Fibroblast of villous mesenchyme (primary cell): ENCODE measurements around the gene AIDA. TPM values are rescaled to one million over a fixed set of nuclear protein-coding genes. Genes with fewer than 3 reads are reported as not detected.

ENCODE experiments used
- DNase-seq: peaks from one replicate; pipeline ENCODE4 v3.0.0-alpha.2; 2010; ENCODE audit warnings: low read depth
- H3K4me3 ChIP-seq: 2 replicates; pipeline ENCODE4 v1.5.1; 2011; ENCODE audit warnings: low read depth, mild to moderate bottlenecking, low read length
- total RNA-seq: library from RNA; depleted of rRNA; stranded (reverse); fragments of >200 nt; gene quantifications from 2 replicates; pipeline ENCODE4 v1.2.3, GENCODE V29; 2012
- TF ChIP-seq, protein P1 (sequence below): IDR thresholded peaks from 2 replicates; pipeline ENCODE4 v1.5.1; 2012; ENCODE audit warnings: low read depth, mild to moderate bottlenecking, low read length; ENCODE audit not compliant: insufficient read depth

Gene AIDA
- total RNA-seq, 1 donor, result 48.4 TPM

DNA sequence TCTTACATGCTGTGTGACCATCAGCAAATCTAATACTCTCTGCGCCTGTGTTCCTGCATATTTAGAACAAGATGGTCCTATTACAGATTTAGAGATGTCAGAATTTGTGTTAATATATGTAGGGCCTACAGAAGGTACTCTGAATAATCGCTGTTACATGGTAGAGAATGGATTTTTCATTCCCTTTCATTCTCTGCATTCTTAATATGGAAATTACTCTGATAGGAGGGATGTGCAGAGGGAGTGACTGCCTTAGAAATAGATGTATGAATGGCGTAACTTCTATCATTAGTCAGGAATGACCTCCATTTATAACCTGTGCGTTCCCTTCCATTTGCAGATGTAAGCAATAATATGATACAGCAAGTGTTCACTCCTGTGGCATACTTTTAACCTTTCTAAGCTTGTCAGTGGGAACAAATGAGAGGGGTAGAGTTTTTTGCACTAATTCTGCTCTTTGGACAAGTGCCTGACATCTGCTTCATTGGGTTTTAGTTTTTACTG is 48.8 kb downstream of the AIDA start:
- H3K4me3 ChIP-seq, result no peak overlapping the region

DNA sequence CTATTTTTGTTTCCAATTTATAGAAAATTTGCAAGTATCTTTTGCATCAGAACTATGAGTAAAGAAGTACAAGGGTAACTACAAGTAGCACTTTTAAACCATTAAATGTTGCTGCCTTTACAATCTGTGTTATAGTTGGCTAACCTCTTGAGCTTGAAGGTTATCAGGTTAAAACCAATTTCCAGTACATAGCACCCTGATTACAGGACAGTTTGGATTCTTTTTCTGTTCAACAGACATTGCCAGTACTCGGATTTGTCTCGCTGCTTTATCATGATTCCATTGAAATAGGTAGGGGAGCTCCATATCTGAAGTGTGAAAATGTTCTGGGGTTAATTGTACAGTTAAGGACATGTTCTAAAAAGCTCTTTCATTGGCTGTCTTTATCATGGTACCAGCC is 54.4 kb downstream of the AIDA start:
- no peak for DNase-seq
- TF ChIP-seq, protein P1, sequence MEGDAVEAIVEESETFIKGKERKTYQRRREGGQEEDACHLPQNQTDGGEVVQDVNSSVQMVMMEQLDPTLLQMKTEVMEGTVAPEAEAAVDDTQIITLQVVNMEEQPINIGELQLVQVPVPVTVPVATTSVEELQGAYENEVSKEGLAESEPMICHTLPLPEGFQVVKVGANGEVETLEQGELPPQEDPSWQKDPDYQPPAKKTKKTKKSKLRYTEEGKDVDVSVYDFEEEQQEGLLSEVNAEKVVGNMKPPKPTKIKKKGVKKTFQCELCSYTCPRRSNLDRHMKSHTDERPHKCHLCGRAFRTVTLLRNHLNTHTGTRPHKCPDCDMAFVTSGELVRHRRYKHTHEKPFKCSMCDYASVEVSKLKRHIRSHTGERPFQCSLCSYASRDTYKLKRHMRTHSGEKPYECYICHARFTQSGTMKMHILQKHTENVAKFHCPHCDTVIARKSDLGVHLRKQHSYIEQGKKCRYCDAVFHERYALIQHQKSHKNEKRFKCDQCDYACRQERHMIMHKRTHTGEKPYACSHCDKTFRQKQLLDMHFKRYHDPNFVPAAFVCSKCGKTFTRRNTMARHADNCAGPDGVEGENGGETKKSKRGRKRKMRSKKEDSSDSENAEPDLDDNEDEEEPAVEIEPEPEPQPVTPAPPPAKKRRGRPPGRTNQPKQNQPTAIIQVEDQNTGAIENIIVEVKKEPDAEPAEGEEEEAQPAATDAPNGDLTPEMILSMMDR, result no peak
- no peak overlapping the region for H3K4me3 ChIP-seq

More for the DNA sequence above, 48.8 kb downstream of the AIDA start:
- TF ChIP-seq, protein P1, result no peak
- no peak for DNase-seq

DNA sequence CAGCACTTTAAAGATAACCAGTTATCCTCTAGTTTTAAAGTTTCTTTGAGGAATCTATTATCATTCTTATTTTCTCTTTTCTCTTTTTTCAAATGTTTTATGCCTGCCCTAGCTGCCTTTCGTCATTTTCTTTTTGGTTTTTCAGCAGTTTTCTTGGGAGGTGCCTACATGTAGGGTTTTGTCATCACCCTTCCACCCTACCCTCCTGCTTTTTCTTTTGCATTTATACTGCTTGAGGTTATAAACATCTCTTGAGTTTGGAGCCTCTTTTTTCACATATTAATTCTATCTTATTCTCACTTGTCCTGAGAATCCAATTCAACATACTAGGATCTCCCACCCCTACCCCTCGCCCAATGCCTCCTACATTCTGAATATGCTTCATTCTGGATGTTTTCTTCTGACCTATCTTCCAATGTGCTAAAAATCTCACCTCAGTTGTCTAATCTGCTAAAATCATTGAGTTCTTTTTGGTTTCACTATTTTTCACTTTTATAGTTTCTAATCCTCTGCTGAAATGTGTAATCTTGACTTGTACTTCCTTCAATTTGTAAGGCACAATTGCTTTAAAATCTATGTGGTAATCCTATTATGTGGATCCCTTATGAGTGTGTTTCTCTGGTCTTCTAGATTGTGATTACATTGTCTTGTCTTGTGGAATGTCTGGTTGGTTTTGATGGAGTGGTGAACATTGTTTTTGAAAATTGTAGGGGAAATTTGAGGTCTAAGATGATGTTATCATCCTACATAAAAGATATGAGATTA is 55.7 kb downstream of the AIDA start:
- no peak overlapping the region for H3K4me3 ChIP-seq
- DNase-seq, result no peak
- TF ChIP-seq, protein P1, result no peak

DNA sequence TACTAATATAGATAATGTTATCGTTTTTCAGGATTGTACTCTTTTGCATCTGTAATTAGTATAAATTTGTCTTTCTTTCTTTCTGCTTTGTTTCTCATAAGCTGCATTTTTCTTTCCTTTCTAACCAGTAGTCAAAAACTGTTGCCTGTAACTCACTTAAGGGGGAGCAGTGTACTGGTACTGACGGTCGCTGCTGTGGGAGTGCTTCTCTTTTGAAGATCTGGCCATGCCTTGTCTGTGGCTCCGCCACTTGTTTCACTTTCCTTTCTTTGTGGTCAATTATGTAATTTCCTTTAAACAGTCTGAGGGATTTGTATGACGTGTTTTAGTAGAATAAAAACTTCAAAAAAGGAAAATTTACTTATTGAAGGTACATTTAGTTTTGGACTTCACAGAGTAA is 57.4 kb downstream of the AIDA start:
- TF ChIP-seq, protein P1, result peak; percentile 9
- no peak overlapping the region for H3K4me3 ChIP-seq
- peak; percentile 74 for DNase-seq

DNA sequence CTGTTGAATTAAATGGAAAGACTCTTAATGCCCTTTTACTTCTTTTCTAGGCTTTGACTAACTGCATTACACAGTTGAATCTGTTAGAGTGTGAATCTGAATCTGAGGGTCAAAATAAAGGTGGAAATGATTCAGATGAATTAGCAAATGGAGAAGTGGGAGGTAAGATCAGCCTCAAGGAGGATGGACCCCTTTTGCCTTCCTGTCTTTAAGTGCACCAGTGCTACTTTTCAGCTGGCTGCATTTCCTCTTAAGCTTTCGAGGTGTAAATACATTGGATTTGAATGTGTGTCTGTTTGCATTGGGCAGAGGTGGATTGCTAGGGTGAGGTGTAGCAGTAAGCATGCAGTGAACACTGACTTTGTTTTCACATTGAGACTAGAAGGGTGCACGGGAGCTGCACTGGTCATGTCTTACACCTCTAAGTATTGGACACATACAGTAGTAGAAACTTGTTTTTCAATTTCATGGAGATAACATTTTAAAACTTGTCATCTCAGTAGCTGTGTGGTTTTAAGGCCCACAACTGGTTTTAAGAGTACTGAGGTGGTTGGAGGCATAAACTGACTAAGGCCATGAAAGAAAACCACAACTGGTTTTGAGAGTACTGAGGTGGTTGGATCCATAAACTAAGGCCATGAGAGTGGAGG is 59.0 kb downstream of the AIDA start:
- TF ChIP-seq, protein P1, result no peak
- H3K4me3 ChIP-seq, result no peak overlapping the region
- DNase-seq, result no peak

DNA sequence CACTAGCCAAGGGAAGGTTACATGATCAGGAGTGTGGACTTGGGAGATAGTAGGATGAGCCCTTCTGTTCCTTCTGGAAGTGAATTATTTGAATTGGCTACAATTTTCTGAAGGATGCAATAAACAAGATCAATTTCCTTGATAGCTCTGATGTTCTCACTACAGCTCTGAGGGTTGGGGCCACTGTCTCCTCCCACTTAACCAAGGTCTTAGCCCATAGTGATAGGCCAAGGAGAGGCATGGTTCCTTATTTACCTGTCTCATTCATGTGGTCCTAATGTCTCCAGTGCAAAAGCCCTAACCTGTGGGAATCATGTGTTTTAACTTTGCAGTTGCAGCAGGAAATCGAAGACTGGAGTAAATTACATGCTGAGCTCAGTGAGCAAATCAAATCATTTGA is 59.6 kb downstream of the AIDA start:
- TF ChIP-seq, protein P1, result no peak
- no peak for DNase-seq
- no peak overlapping the region for H3K4me3 ChIP-seq
